ENCODE data around the gene ZBTB8OS. TPM values are rescaled to one million over a fixed set of nuclear protein-coding genes. Genes with fewer than 3 reads are reported as not detected.
"Not testable (repeated sequence)": the region's sequence is repeated elsewhere in the genome, so short reads cannot be mapped to it uniquely, and the experiment has no call there.

ZBTB8OS gene
- total and polyA plus RNA-seq, 2 of the 8 experiments (the other 6 are each of a cell fraction or from before 2014, with no cell fraction given) = 68.0 to 74.2 TPM

DNA sequence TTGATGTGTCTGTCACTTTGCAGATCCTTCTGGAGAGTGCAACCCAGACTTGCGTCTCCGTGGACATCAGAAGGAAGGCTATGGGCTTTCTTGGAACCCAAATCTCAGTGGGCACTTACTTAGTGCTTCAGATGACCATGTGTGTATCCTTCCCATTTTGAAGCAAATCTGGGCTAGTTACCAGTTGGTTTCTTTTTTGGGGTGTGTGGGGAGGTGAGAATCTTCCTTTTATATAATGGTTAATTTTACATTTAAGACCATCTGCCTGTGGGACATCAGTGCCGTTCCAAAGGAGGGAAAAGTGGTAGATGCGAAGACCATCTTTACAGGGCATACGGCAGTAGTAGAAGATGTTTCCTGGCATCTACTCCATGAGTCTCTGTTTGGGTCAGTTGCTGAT lies 18.4 kb upstream of the ZBTB8OS start:
- not testable (repeated sequence) for H3K4me3 ChIP-seq (ENCODE audit: extremely low read depth in 1 of 4, insufficient read depth in 2 of 4, low read depth in 3 of 4, low read length in 4 of 4); FAIRE-seq; DNase-seq (ENCODE audit: low read depth in 1 of 2, low spot score in 2 of 2); H2BK12ac ChIP-seq (ENCODE audit: low read depth, low read length); H2AFZ ChIP-seq (ENCODE audit: low read length); H3K18ac ChIP-seq (ENCODE audit: extremely low read depth, low read length); H4K20me1 ChIP-seq (replicated peaks in 1 of 2; ENCODE audit: control insufficient read depth in 1 of 2, insufficient read depth in 2 of 2, low read length in 2 of 2); H3K4me2 ChIP-seq (ENCODE audit: insufficient read depth in 1 of 2, low read depth in 2 of 2, low read length in 2 of 2); H4K5ac ChIP-seq (ENCODE audit: insufficient read length, low read depth, low read length); H3K79me1 ChIP-seq (ENCODE audit: low read depth, low read length); H2AK5ac ChIP-seq (ENCODE audit: low read depth, low read length); H3K14ac ChIP-seq (ENCODE audit: insufficient read length); H3K23ac ChIP-seq (ENCODE audit: insufficient read length); H3K4me1 ChIP-seq (replicated peaks in 1 of 4; ENCODE audit: control insufficient read depth in 3 of 4, insufficient read depth in 4 of 4, low read length in 3 of 4); H3K4ac ChIP-seq (replicated peaks; ENCODE audit: insufficient read length, low read depth, low read length); H3K9ac ChIP-seq (replicated peaks in 1 of 4; ENCODE audit: extremely low read depth in 1 of 4, low read depth in 3 of 4, low read length in 3 of 4); H2BK15ac ChIP-seq (ENCODE audit: low read length); H2BK20ac ChIP-seq (ENCODE audit: low read length); H3K9me3 ChIP-seq (ENCODE audit: insufficient read depth in 2 of 2, low read depth in 1 of 2, low read length in 1 of 2); H4K8ac ChIP-seq (ENCODE audit: extremely low read depth, insufficient read depth, low read length); H2BK120ac ChIP-seq (replicated peaks; ENCODE audit: low read depth, low read length); H3K27ac ChIP-seq (ENCODE audit: low read depth, low read length); H3K23me2 ChIP-seq (ENCODE audit: low read depth, low read length); H3K27me3 ChIP-seq (replicated peaks in 1 of 4; ENCODE audit: control insufficient read depth in 3 of 4, extremely low read depth in 1 of 4, insufficient read depth in 3 of 4, low read length in 3 of 4); H2BK5ac ChIP-seq (ENCODE audit: low read depth, low read length); H4K91ac ChIP-seq (replicated peaks; ENCODE audit: insufficient read length, low read length); H3K56ac ChIP-seq (replicated peaks; ENCODE audit: insufficient read length, low read depth, low read length)
- 98% methylated on average over 5 of the region's 5 CpGs; no CpG with 5 or more reads in 1 of the 2 experiments for WGBS, 2 experiments (ENCODE audit: extremely low coverage in 1 of 2, insufficient coverage in 1 of 2, insufficient read length in 1 of 2, insufficient replicate concordance in 2 of 2, low coverage in 1 of 2, low lambda C conversion rate in 2 of 2, missing lambda C conversion rate in 1 of 2)
- ChIA-PET CTCF (ENCODE audit: partially characterized antibody) (interaction anchor here (1.5 kb wide), 1 partner anchor 268 kb away, joined by 3 read pairs; no protein-coding TSS in a partner anchor), POLR2A (ENCODE audit: partially characterized antibody) (interaction anchor here (9.7 kb wide), 1 partner anchor 15 kb away, joined by 118 read pairs; the partner anchor contains the start of genes RBBP4 and ZBTB8OS)
- Histone ChIP-seq H3K79me2 (ENCODE audit: control insufficient read depth in 1 of 2, insufficient read depth in 2 of 2, low read length in 2 of 2) (peaks cover 0 to 18% of the 10 kb centered on the region in 2 experiments; a peak in 2 of 4 replicates), H3K36me3 (ENCODE audit: control insufficient read depth in 2 of 4, insufficient read depth in 4 of 4, low read length in 3 of 4) (peaks cover 36 to 95% (median 76%) of the 10 kb centered on the region in 4 experiments)

Measured in H1 (cell line).